Chondrocyte (in vitro differentiated cells): ENCODE results near the gene TPRG1L. TPM values are rescaled to one million over a fixed set of nuclear protein-coding genes. Genes with fewer than 3 reads are reported as not detected.

Experiments used
- DNase-seq: peaks from one replicate; pipeline ENCODE4 v3.0.0; 2021; ENCODE audit warnings: mixed read lengths, low spot score
- H3K27ac Mint-ChIP-seq: one replicate; pipeline ENCODE4 v1.8.0; 2021; ENCODE audit warnings: mild to moderate bottlenecking, moderate library complexity, mixed read lengths; ENCODE audit not compliant: unreplicated experiment
- H3K27me3 Mint-ChIP-seq: 2 replicates; pipeline ENCODE4 v1.8.0; 2021; ENCODE audit warnings: low read depth, mixed read lengths
- H3K36me3 Mint-ChIP-seq: 2 replicates; pipeline ENCODE4 v1.8.0; 2021; ENCODE audit warnings: low read depth, mixed read lengths
- H3K4me1 Mint-ChIP-seq: 2 replicates; pipeline ENCODE4 v1.8.0; 2021; ENCODE audit warnings: low read depth, mild to moderate bottlenecking, mixed read lengths
- H3K4me3 Mint-ChIP-seq: one replicate; pipeline ENCODE4 v1.8.0; 2021; ENCODE audit warnings: mild to moderate bottlenecking, moderate library complexity, mixed read lengths; ENCODE audit not compliant: unreplicated experiment
- H3K9me3 Mint-ChIP-seq: 2 replicates; pipeline ENCODE4 v1.8.0; 2021; ENCODE audit warnings: low read depth, mixed read lengths
- total RNA-seq: library from RNA; stranded (reverse); gene quantifications from 3 replicates; pipeline ENCODE4 v1.2.1, GENCODE V29; 2021
- TF ChIP-seq, protein P1 (sequence below): fragments of 200-600 bp; sonication (generic); IDR thresholded peaks from 2 replicates; pipeline ENCODE4 v1.5.0; 2021; ENCODE audit warnings: antibody characterized with exemption, mild to moderate bottlenecking, moderate library complexity

TPRG1L gene
- total RNA-seq, 1 donor from 2014 or later: 53.7 TPM

- Mint-ChIP-seq H3K9me3 (no peaks in the 10 kb centered on the region), H3K27ac (no peak overlapping the region), H3K4me1 (no peaks in the 10 kb centered on the region), H3K36me3 (no peaks in the 10 kb centered on the region), H3K27me3 (peaks cover 4% of the 10 kb centered on the region), H3K4me3 (no peak overlapping the region)
- DNase-seq: no peak
- TF ChIP-seq, protein P1, sequence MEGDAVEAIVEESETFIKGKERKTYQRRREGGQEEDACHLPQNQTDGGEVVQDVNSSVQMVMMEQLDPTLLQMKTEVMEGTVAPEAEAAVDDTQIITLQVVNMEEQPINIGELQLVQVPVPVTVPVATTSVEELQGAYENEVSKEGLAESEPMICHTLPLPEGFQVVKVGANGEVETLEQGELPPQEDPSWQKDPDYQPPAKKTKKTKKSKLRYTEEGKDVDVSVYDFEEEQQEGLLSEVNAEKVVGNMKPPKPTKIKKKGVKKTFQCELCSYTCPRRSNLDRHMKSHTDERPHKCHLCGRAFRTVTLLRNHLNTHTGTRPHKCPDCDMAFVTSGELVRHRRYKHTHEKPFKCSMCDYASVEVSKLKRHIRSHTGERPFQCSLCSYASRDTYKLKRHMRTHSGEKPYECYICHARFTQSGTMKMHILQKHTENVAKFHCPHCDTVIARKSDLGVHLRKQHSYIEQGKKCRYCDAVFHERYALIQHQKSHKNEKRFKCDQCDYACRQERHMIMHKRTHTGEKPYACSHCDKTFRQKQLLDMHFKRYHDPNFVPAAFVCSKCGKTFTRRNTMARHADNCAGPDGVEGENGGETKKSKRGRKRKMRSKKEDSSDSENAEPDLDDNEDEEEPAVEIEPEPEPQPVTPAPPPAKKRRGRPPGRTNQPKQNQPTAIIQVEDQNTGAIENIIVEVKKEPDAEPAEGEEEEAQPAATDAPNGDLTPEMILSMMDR: no peak
Measured at GRCh38 chr1:3595949-3596348, 28.9 kb upstream of the TPRG1L start.

GRCh38 chr1:3596663-3597598 lies 27.9 kb upstream of the TPRG1L start:
- peaks cover 4% of the 10 kb centered on the region for H3K27me3 Mint-ChIP-seq
- DNase-seq: no peak
- no peak overlapping the region for H3K27ac Mint-ChIP-seq
- no peaks in the 10 kb centered on the region for H3K9me3 Mint-ChIP-seq
- H3K36me3 Mint-ChIP-seq: no peaks in the 10 kb centered on the region
- H3K4me1 Mint-ChIP-seq: no peaks in the 10 kb centered on the region
- H3K4me3 Mint-ChIP-seq: no peak overlapping the region
- TF ChIP-seq, protein P1: no peak

DNA sequence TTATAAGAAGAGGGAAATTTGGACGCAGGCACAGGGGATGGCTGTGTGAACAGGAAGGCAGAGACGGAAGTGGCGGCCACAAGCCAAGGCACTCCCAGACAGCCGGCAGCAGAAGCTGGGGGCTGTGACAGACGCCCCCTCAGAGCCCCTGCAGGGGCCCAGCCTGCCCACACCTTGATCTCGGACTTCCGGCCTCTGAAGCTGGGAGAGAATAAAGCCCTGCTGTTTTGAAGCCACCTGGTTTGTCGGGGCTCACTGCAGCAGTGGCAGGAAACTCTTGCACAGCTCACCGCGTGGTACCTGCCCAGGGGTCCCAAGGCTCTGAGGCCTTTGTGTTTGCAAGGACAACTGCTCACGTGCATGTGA lies 27.2 kb upstream of the TPRG1L start:
- no peak overlapping the region for H3K27ac Mint-ChIP-seq
- H3K27me3 Mint-ChIP-seq: peaks cover 4% of the 10 kb centered on the region
- DNase-seq: no peak
- H3K9me3 Mint-ChIP-seq: no peaks in the 10 kb centered on the region
- TF ChIP-seq, protein P1: no peak
- H3K36me3 Mint-ChIP-seq: no peaks in the 10 kb centered on the region
- H3K4me3 Mint-ChIP-seq: no peak overlapping the region
- H3K4me1 Mint-ChIP-seq: no peaks in the 10 kb centered on the region

- DNase-seq: no peak
- H3K27me3 Mint-ChIP-seq: peaks cover 4% of the 10 kb centered on the region
- TF ChIP-seq, protein P1: no peak
- H3K27ac Mint-ChIP-seq: no peak overlapping the region
- H3K4me1 Mint-ChIP-seq: no peaks in the 10 kb centered on the region
- no peaks in the 10 kb centered on the region for H3K9me3 Mint-ChIP-seq
- H3K4me3 Mint-ChIP-seq: no peak overlapping the region
- no peaks in the 10 kb centered on the region for H3K36me3 Mint-ChIP-seq
Measured at GRCh38 chr1:3598051-3598491, 26.7 kb upstream of the TPRG1L start.

- Mint-ChIP-seq H3K9me3 (no peaks in the 10 kb centered on the region), H3K4me3 (no peak overlapping the region)
Measured at GRCh38 chr1:3598522-3599285, 26.1 kb upstream of the TPRG1L start.

More at GRCh38 chr1:3598522-3599285, 26.1 kb upstream of the TPRG1L start:
- TF ChIP-seq, protein P1: no peak
- Mint-ChIP-seq H3K4me1 (no peaks in the 10 kb centered on the region), H3K27ac (no peak overlapping the region), H3K36me3 (no peaks in the 10 kb centered on the region), H3K27me3 (peaks cover 4% of the 10 kb centered on the region)
- DNase-seq: no peak
